ENCODE results near the gene HNRNPA3.

DNA sequence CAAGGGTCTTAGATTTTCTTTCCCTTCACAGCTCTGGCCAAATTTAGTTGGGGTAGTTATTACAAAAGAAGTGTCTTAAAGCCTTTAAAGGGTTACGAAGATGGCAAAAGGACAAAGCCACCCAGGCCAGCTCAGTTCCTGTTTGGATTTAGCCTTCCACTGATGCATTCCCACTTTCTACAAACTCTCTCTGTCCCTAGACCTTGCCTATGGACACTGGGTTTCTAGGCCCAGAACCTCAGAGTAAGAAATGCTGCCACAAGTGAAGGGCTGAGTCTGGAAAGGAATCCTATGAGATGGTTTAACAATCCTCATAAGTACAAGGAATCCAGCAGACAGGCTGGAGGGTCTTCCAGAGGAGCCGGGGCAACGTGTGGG is 38.6 kb downstream of the HNRNPA3 start:
- TF ChIP-seq CTCF (IDR thresholded peaks at IDR 0.05; ENCODE audit: insufficient read depth, low read length, poor library complexity, severe bottlenecking) (no peak), EZH2phosphoT487 (conservative IDR thresholded peaks at IDR 0.05; ENCODE audit: low read length) (no peak)
